K562 (cell line): ENCODE results near the gene ASB18.

Experiments
- EZH2 ChIP-seq: IDR thresholded peaks from 2 replicates; pipeline ENCODE4 v1.6.1; 2012; ENCODE audit warnings: low read depth, mild to moderate bottlenecking, inconsistent platforms, low read length, borderline replicate concordance
- GATAD2B ChIP-seq: fragments of 450-650 bp; IDR thresholded peaks from 2 replicates; pipeline ENCODE4 v1.6.1; 2017; ENCODE audit warnings: mild to moderate bottlenecking, borderline replicate concordance
- NFE2L1 ChIP-seq: fragments of 450-650 bp; IDR thresholded peaks from 2 replicates; pipeline ENCODE4 v1.6.1; 2016; ENCODE audit warnings: missing genetic modification characterization, low read depth, mild to moderate bottlenecking, missing compliant biosample characterization, moderate library complexity, borderline replicate concordance
- RFX5 ChIP-seq: IDR thresholded peaks from 2 replicates; pipeline ENCODE4 v1.6.1; 2011; ENCODE audit warnings: low read depth, mild to moderate bottlenecking, improper control_type of control experiment, low read length
- XRCC3 ChIP-seq: fragments of 450-650 bp; IDR thresholded peaks from 2 replicates; pipeline ENCODE4 v1.6.1; 2017; ENCODE audit warnings: mild to moderate bottlenecking, moderate library complexity
- TF ChIP-seq, protein P1 (sequence below), 3 experiments: IDR thresholded peaks in 2 of 3; conservative IDR thresholded peaks in 1 of 3; 2 replicates each; pipeline ENCODE4 v1.5.1; 2011 to 2012; ENCODE audit warnings: low read length in 3 of 3, mild to moderate bottlenecking in 3 of 3, control low read depth in 2 of 3, improper control_type of control experiment in 1 of 3, inconsistent platforms in 1 of 3, low read depth in 1 of 3, mixed read lengths in 1 of 3, moderate library complexity in 1 of 3; ENCODE audit not compliant: insufficient read depth in 2 of 3
- TF ChIP-seq, protein P2 (sequence below): sonication (generic); formaldehyde crosslinking; IDR thresholded peaks from 2 replicates; pipeline ENCODE4 v1.5.0; 2020; ENCODE audit warnings: missing genetic modification reagents
- TF ChIP-seq, protein P3 (sequence below), 2 experiments: fragments of 450-650 bp in 1 of 2; IDR thresholded peaks; 2 replicates each; pipeline ENCODE4 v1.6.1; 2011 to 2017; ENCODE audit warnings: low read depth in 2 of 2, antibody characterized with exemption in 1 of 2, borderline replicate concordance in 1 of 2, low read length in 1 of 2, mild to moderate bottlenecking in 1 of 2, mixed read lengths in 1 of 2; ENCODE audit not compliant: control insufficient read depth in 1 of 2

DNA sequence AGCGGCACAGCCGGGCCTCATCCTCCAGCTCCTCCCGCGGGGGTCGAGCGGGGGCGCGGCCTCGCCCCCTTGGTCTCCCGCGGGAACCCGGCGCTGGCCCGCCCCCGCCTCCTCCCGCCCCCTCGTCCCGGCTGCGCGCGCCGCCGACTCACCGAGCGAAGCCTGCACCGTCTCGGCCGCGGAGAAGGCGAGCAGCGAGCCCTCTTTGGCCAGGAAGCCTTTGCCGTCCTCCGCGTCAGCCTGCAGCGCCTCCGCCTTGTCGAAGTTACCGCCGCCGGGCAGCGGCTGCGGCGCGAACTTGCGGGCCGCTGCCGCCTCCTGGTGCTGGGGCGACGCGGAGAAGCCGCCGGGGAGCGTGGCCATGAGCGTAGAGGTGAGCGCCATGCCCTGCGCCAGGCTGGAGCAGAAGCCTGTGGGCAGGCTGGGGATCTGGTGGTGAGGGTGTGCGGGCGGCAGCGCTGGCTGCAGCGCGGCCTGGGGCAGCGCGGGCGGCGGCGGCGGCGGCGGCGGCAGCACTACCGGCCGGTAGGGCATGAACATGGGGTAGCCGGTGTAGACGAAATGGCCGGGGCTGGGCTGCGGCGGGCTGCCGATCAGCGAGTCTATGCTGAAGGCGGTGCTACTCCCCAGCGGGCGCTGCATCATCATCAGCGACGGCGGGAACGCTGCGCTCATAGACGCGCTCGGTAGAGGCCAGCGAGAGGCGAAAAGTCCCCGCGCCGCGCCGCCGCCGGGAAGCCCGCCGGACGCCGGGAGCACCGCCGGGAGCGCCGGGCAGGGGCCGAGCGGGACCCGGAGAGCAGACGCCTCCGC lies 96.7 kb downstream of the ASB18 start:
- no peak for TF ChIP-seq NFE2L1
- TF ChIP-seq, protein P1, sequence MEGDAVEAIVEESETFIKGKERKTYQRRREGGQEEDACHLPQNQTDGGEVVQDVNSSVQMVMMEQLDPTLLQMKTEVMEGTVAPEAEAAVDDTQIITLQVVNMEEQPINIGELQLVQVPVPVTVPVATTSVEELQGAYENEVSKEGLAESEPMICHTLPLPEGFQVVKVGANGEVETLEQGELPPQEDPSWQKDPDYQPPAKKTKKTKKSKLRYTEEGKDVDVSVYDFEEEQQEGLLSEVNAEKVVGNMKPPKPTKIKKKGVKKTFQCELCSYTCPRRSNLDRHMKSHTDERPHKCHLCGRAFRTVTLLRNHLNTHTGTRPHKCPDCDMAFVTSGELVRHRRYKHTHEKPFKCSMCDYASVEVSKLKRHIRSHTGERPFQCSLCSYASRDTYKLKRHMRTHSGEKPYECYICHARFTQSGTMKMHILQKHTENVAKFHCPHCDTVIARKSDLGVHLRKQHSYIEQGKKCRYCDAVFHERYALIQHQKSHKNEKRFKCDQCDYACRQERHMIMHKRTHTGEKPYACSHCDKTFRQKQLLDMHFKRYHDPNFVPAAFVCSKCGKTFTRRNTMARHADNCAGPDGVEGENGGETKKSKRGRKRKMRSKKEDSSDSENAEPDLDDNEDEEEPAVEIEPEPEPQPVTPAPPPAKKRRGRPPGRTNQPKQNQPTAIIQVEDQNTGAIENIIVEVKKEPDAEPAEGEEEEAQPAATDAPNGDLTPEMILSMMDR (IDR thresholded peaks at IDR 0.05 in 2 of 3, conservative IDR thresholded peaks at IDR 0.05 in 1 of 3; ENCODE audit: insufficient read depth in 2 of 3, low read depth in 1 of 3, low read length in 3 of 3), result peak; percentile 27 to 70 (median 56); a peak in 4 of 6 replicates
- TF ChIP-seq, protein P2, sequence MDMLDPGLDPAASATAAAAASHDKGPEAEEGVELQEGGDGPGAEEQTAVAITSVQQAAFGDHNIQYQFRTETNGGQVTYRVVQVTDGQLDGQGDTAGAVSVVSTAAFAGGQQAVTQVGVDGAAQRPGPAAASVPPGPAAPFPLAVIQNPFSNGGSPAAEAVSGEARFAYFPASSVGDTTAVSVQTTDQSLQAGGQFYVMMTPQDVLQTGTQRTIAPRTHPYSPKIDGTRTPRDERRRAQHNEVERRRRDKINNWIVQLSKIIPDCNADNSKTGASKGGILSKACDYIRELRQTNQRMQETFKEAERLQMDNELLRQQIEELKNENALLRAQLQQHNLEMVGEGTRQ (CRISPR knock-in tag), result no peak
- no peak for TF ChIP-seq RFX5
- TF ChIP-seq GATAD2B, result no peak
- TF ChIP-seq XRCC3, result no peak
- no peak for TF ChIP-seq EZH2
- TF ChIP-seq, protein P3, sequence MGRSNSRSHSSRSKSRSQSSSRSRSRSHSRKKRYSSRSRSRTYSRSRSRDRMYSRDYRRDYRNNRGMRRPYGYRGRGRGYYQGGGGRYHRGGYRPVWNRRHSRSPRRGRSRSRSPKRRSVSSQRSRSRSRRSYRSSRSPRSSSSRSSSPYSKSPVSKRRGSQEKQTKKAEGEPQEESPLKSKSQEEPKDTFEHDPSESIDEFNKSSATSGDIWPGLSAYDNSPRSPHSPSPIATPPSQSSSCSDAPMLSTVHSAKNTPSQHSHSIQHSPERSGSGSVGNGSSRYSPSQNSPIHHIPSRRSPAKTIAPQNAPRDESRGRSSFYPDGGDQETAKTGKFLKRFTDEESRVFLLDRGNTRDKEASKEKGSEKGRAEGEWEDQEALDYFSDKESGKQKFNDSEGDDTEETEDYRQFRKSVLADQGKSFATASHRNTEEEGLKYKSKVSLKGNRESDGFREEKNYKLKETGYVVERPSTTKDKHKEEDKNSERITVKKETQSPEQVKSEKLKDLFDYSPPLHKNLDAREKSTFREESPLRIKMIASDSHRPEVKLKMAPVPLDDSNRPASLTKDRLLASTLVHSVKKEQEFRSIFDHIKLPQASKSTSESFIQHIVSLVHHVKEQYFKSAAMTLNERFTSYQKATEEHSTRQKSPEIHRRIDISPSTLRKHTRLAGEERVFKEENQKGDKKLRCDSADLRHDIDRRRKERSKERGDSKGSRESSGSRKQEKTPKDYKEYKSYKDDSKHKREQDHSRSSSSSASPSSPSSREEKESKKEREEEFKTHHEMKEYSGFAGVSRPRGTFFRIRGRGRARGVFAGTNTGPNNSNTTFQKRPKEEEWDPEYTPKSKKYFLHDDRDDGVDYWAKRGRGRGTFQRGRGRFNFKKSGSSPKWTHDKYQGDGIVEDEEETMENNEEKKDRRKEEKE (IDR thresholded peaks at IDR 0.05; ENCODE audit: borderline replicate concordance in 1 of 2, control insufficient read depth in 1 of 2, low read depth in 2 of 2, low read length in 1 of 2), result no peak
